NCI-H2029 treated with DMSO at 0.1 percent for 48 hours (cell line): Measurements from ENCODE around the gene PDE6A.
"Not testable (repeated sequence)": the region's sequence is repeated elsewhere in the genome, so short reads cannot be mapped to it uniquely, and the experiment has no call there.

Experiments used
- DNase-seq: peaks from one replicate; lab custom pipeline; 2025; lab: John Stamatoyannopoulos, UW

The PDE6A gene

DNA sequence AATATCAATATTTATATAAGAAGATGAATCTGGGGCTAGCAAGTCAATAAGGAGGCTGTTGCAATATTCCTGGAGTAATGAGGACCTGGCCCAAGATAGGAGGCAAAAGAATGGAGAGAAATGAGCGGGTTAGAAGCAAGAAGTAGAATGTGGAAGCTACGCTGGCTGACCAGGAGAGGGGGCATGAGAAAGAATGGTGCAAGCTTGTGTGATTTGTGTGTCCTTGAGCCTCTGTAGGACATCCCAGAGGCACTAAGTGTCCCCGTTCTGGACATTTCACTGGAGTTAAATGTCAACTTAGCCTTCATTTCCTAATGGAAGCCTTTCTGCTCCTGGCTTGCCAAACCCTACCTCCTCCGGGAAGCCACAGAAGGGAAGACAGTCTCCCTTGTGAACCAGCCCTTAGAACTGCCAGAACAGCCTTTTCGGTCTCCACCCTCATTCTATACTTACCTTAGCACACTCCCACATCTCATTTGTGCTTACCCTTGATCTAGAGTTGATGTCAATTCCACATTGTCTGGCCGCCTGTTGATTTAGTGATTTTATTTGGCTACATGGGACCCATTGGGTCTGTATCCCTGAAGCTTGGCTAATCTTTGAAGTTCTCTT, 6.7 kb upstream of the PDE6A start:
- no peak for DNase-seq

- no peak for DNase-seq
Observed at GRCh38 chr5:149948993-149949392, 4.4 kb upstream of the PDE6A start.

GRCh38 chr5:149946118-149946517, 1.5 kb upstream of the PDE6A start:
- no peak for DNase-seq

- not testable (repeated sequence) for DNase-seq
Observed at GRCh38 chr5:149943177-149943949, 1.2 kb downstream of the PDE6A start.

GRCh38 chr5:149942741-149943169, 1.8 kb downstream of the PDE6A start:
- DNase-seq: not testable (repeated sequence)

DNA sequence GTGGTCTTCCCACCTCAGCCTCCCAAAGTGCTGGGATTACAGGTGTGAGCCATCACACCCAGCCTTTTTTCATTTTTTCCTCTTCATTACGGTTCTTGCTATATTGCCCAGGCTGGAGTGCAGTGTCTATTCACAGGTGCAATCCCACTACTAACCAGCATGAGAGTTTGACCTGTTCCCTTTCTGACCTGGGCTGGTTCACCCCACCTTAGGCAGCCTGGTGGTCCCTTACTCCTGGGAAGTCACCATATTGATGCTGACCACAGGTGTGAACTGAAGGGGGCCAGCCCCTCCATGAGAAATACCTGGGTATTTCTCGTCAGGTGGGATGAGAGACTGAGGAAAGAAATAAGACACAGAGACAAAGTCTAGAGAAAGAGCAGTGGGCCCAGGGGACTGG, 2.4 kb downstream of the PDE6A start:
- no peak for DNase-seq

- no peak for DNase-seq
Observed at GRCh38 chr5:149941795-149942194, 2.8 kb downstream of the PDE6A start.

DNA sequence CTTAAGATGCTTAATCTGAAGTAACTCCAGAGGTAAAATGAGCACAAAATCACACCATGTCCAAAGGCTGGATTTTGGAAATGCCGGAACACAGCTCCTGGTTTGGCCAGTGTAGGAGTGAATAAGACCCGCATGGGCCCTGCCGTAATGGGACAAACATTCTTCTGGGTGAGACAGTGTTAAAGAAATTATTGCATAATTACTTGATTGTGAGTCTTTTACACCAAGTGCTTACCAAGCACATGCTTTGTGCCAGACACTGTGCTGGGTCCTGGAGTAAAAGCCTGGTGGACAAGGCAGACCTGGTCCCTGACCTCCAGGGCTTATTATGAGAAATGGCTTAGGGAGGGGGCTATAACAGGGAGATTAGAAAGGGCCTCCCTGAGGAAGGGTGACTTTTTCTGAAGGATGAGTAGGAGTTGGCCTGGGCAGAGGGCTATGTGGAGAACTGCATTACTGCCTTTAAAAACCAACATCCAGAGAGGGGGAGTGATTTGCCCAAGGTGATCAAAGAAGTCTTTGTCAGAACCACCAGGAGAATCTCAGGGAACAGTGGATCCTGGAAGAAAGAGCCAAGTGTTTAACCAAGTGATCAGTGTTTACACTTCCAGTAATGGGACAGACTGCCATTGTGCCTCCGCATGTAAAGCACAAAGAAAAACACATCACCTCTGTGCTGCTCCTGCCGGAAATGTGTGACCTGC, 3.5 kb downstream of the PDE6A start:
- DNase-seq: no peak

- DNase-seq: no peak
Observed at GRCh38 chr5:149940077-149940574, 4.5 kb downstream of the PDE6A start.

DNA sequence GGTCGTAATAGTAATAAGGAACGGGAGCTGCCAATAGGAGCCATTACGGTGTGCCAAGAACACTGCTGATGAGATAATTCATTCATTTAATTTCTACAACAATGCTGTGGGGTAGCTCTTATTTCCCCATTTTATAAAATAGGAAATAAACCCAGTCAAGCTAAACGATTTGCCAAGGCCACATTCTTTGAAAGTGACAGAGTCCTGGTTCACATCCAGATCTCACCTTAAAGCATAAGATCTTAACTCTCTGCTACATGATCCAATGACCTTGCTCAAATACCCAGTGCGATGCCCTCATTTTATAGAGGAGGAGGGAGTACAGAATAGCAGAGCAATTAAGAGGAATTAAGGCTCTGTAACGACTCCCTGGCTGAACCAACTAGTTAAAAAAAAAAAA, 5.0 kb downstream of the PDE6A start:
- no peak for DNase-seq

GRCh38 chr5:149938791-149939358, 5.7 kb downstream of the PDE6A start:
- no peak for DNase-seq

GRCh38 chr5:149938279-149938678, 6.3 kb downstream of the PDE6A start:
- no peak for DNase-seq

DNA sequence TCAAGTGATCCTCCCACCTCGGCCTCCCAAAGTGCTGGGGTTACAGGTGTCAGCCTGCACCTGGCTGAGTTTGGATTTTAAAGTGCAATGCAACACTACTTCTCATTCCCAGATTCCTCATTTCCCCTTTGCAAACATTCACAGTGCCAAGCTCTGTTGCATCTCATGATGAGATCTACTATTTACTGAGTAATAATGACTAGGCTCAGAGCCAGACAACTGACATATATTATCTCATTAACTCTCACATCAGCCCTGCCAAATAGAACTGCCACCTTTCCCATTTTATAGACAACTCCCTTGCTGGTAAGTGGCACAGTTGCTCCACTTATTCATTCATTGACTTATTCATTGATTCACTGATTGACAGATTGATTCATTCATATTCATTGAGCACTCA, 7.0 kb downstream of the PDE6A start:
- DNase-seq: peak; percentile 95

GRCh38 chr5:149936700-149937091, 7.9 kb downstream of the PDE6A start:
- no peak for DNase-seq

GRCh38 chr5:149936044-149936699, 8.4 kb downstream of the PDE6A start:
- no peak for DNase-seq

- no peak for DNase-seq
Observed at GRCh38 chr5:149935431-149935901, 9.1 kb downstream of the PDE6A start.

DNA sequence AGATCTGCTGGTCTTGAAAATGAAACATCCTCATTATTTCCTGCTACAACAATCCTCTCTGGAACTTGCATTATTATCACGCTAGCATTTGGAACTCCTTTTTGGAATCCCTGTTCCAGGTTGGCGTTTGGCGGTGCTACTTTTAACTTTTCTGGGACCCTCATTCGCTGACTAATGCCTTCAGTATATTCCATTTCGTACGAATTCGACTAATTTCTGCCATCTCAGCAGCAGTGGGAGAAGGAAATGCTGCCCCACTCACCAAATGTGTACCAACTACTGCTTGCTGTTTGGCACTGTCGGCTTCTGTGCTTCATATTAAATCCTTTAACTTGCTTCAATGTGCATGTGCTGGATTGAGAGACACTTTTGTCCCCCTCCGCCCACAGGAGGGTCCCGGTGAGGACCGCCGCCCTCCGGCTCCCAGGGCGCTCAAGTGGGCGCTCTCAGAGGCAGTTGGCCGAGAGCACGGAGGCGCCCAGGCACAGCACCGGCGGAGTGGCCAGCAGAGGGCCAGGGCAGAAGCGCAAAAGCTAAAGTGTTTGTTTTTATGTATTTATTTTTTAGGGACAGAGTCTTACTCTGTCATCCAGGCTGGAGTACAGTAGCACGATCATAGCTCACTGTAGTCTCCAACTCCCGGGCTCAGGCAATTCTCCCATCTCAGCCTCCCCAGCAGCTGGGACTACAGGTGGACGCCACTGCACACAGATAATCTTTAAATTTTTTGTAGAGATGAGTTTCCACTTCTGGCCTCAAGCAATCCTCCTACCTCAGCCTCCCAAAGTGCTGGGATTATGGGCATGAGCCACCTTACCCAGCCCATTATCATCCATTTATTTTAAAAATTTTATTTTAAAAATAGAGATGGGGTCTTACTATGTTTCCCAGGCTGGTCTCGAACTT, 11.9 kb downstream of the PDE6A start:
- peak; percentile 57 for DNase-seq

GRCh38 chr5:149931992-149932436, 12.6 kb downstream of the PDE6A start:
- DNase-seq: peak; percentile 66

- no peak for DNase-seq
Observed at GRCh38 chr5:149930749-149931574, 13.6 kb downstream of the PDE6A start.
